ENCODE measurements around the gene RNF112. TPM values are rescaled to one million over a fixed set of nuclear protein-coding genes. Genes with fewer than 3 reads are reported as not detected.

RNF112 gene
- polyA plus RNA-seq, 4 donors = 1.1 to 5.6 (median 2.2) TPM

DNA sequence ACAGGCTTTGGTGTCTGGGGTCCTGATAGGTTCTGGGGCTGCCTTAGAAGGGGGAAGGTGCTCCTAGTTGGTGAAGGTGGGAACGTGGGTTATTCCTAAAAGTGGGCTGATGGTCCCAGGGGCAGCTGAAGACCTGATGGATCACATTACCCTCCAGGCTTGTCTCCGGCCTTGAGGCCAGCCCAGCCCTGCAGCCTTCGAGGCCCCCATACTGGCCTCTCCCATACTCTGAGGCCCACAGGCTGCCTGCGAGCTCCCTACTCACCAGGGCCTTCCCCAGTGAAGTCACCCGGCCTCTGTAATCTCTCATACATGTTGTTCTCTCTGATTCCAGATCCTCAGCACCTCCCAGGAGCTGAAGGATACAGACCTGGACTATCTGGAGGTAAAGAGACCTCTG lies 2.7 kb downstream of the RNF112 start:
- H3K4me1 ChIP-seq (ENCODE audit: control insufficient read depth in 3 of 3, insufficient read depth in 2 of 3, low read depth in 1 of 3, low read length in 2 of 3) = no peaks in the 10 kb centered on the region
- DNase-seq = no peak
- H3K9me3 ChIP-seq (ENCODE audit: control insufficient read depth in 2 of 2, insufficient read depth in 1 of 2, low read depth in 1 of 2, low read length in 1 of 2) = no peaks in the 10 kb centered on the region
- H3K27me3 ChIP-seq (ENCODE audit: control insufficient read depth in 3 of 3, insufficient read depth in 3 of 3, low read length in 3 of 3) = peaks cover 0 to 13% (median 0%) of the 10 kb centered on the region in 3 donors
- 78 to 84% (median 81%) methylated on average over 5 of the region's 5 CpGs for WGBS, 3 donors
- H3K36me3 ChIP-seq (ENCODE audit: control insufficient read depth in 3 of 3, insufficient read depth in 2 of 3, low read depth in 1 of 3, low read length in 3 of 3) = peaks cover 0 to 2% (median 0%) of the 10 kb centered on the region in 3 donors
- no peak for FAIRE-seq
- H3K27ac ChIP-seq (ENCODE audit: low read depth in 1 of 3, low read length in 2 of 3) = no peak overlapping the region
- H3K4me3 ChIP-seq (ENCODE audit: low read depth in 1 of 3, low read length in 3 of 3) = no peak overlapping the region

DNA sequence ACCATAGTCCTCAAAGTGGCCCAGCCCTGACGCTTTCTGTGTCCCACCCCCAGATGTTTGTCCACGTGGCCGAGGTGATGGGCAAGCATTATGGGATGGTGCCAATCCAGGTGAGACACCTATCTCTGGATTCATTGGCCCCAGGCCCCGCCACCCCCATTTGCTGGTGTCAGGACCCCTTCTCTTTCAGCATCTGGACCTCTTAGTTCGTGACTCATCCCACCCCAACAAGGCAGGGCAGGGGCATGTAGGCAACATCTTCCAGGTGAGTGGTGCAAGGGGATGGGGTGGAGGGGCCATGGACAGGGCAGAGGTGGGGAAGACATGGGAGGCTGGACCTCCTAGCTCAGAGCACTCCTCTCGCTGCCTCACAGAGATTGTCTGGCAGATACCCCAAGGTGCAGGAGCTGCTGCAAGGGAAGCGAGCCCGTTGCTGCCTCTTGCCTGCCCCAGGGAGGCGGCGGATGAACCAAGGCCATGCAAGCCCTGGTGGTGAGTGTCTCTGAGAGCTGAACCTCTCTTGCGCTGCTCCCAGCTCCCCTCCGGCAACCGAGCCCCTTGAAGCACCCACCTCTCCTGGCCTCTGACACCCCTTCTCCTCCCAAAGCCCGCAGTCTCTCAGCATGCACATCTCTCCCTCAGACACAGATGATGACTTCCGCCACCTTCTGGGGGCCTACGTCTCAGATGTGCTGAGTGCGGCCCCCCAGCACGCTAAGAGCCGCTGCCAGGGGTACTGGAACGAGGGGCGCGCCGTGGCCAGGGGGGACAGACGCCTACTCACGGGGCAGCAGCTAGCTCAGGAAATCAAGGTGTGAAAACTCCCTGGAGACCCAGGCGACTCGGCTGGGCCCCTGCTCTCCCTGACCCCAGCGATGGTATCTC lies 3.6 kb downstream of the RNF112 start:
- FAIRE-seq = no peak
- no peak for DNase-seq
- Histone ChIP-seq H3K9me3 (ENCODE audit: control insufficient read depth in 2 of 2, insufficient read depth in 1 of 2, low read depth in 1 of 2, low read length in 1 of 2) (no peaks in the 10 kb centered on the region), H3K27me3 (ENCODE audit: control insufficient read depth in 3 of 3, insufficient read depth in 3 of 3, low read length in 3 of 3) (peaks cover 0 to 10% (median 0%) of the 10 kb centered on the region in 3 donors), H3K4me3 (ENCODE audit: low read depth in 1 of 3, low read length in 3 of 3) (no peak overlapping the region), H3K36me3 (ENCODE audit: control insufficient read depth in 3 of 3, insufficient read depth in 2 of 3, low read depth in 1 of 3, low read length in 3 of 3) (peaks cover 0 to 2% (median 0%) of the 10 kb centered on the region in 3 donors), H3K4me1 (ENCODE audit: control insufficient read depth in 3 of 3, insufficient read depth in 2 of 3, low read depth in 1 of 3, low read length in 2 of 3) (no peaks in the 10 kb centered on the region), H3K27ac (ENCODE audit: low read depth in 1 of 3, low read length in 2 of 3) (no peak overlapping the region)
- WGBS, 3 donors = 86 to 91% (median 91%) methylated on average over 24 to 28 of the region's 28 CpGs

- WGBS, 3 donors = 47 to 62% (median 58%) methylated on average over 13 of the region's 13 CpGs
- Histone ChIP-seq H3K9me3 (ENCODE audit: control insufficient read depth in 2 of 2, insufficient read depth in 1 of 2, low read depth in 1 of 2, low read length in 1 of 2) (no peaks in the 10 kb centered on the region), H3K4me1 (ENCODE audit: control insufficient read depth in 3 of 3, insufficient read depth in 2 of 3, low read depth in 1 of 3, low read length in 2 of 3) (no peaks in the 10 kb centered on the region), H3K4me3 (ENCODE audit: low read depth in 1 of 3, low read length in 3 of 3) (no peak overlapping the region), H3K27ac (ENCODE audit: low read depth in 1 of 3, low read length in 2 of 3) (no peak overlapping the region), H3K36me3 (ENCODE audit: control insufficient read depth in 3 of 3, insufficient read depth in 2 of 3, low read depth in 1 of 3, low read length in 3 of 3) (peaks cover 0 to 2% (median 0%) of the 10 kb centered on the region in 3 donors), H3K27me3 (ENCODE audit: control insufficient read depth in 3 of 3, insufficient read depth in 3 of 3, low read length in 3 of 3) (peaks cover 0 to 10% (median 0%) of the 10 kb centered on the region in 3 donors)
- DNase-seq (no peak), FAIRE-seq (no peak)
Observed at GRCh38 chr17:19415311-19415710, 4.3 kb downstream of the RNF112 start.

DNA sequence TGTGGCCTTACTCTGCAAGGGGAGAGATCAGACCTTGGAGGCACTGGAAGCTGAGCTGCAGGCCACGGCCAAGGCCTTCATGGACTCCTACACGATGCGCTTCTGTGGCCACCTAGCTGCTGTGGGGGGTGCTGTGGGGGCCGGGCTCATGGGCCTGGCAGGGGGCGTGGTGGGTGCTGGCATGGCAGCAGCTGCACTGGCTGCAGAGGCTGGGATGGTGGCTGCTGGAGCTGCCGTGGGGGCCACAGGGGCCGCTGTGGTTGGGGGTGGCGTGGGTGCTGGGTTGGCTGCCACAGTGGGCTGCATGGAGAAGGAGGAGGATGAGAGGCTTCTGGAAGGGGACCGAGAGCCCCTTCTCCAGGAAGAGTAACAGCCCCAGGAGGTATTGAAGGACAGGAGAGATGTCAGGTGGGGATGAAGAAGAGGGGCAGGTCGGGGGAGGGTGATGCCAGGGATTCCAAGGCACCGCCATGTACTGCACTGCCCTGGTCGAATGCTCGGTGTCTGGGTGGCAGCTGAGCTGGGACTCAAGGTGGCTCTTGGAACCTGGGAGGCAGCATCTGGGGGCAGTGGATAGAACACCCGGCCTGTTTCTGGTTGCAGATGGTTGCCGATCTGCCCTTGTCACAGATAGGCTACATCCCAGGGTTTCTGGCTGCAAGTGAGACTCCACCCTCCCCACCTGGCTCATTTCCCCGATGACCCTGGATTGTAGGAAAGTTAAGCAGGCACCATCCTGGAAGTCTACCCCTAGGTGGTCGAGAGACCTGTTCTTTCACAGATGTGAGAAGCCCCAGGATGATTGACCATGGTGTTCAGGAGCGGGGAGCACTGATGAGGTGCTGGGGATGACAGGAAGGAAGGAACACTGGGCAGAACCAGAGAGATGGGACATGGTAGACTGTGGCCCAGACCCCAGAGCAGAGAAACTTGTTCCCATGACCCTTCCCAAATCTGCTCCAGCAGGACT lies 5.1 kb downstream of the RNF112 start:
- no peak for DNase-seq
- Histone ChIP-seq H3K4me1 (ENCODE audit: control insufficient read depth in 3 of 3, insufficient read depth in 2 of 3, low read depth in 1 of 3, low read length in 2 of 3) (no peaks in the 10 kb centered on the region), H3K27me3 (ENCODE audit: control insufficient read depth in 3 of 3, insufficient read depth in 3 of 3, low read length in 3 of 3) (peaks cover 0 to 7% (median 0%) of the 10 kb centered on the region in 3 donors), H3K4me3 (ENCODE audit: low read depth in 1 of 3, low read length in 3 of 3) (no peak overlapping the region), H3K36me3 (ENCODE audit: control insufficient read depth in 3 of 3, insufficient read depth in 2 of 3, low read depth in 1 of 3, low read length in 3 of 3) (peaks cover 0 to 2% (median 0%) of the 10 kb centered on the region in 3 donors), H3K27ac (ENCODE audit: low read depth in 1 of 3, low read length in 2 of 3) (no peak overlapping the region), H3K9me3 (ENCODE audit: control insufficient read depth in 2 of 2, insufficient read depth in 1 of 2, low read depth in 1 of 2, low read length in 1 of 2) (no peaks in the 10 kb centered on the region)
- WGBS, 3 donors = 86 to 93% (median 91%) methylated on average over 18 of the region's 18 CpGs
- no peak for FAIRE-seq

GRCh38 chr17:19417611-19418010 lies 6.6 kb downstream of the RNF112 start:
- peak overlapping the region in 2 of 3 donors; percentile 9 to 11 for H3K27ac ChIP-seq (ENCODE audit: low read depth in 1 of 3, low read length in 2 of 3)
- WGBS, 3 donors = 14 to 37% (median 30%) methylated on average over 3 of the region's 3 CpGs
- DNase-seq = no peak

GRCh38 chr17:19418251-19418992 lies 7.4 kb downstream of the RNF112 start:
- H3K27me3 ChIP-seq (ENCODE audit: control insufficient read depth in 3 of 3, insufficient read depth in 3 of 3, low read length in 3 of 3) = no peaks in the 10 kb centered on the region
- H3K36me3 ChIP-seq (ENCODE audit: control insufficient read depth in 3 of 3, insufficient read depth in 2 of 3, low read depth in 1 of 3, low read length in 3 of 3) = peaks cover 0 to 2% (median 0%) of the 10 kb centered on the region in 3 donors
- no peaks in the 10 kb centered on the region for H3K4me1 ChIP-seq (ENCODE audit: control insufficient read depth in 3 of 3, insufficient read depth in 2 of 3, low read depth in 1 of 3, low read length in 2 of 3)
- WGBS, 3 donors = 53 to 71% (median 55%) methylated on average over 7 of the region's 7 CpGs
- H3K4me3 ChIP-seq (ENCODE audit: low read depth in 1 of 3, low read length in 3 of 3) = no peak overlapping the region
- peak overlapping the region in 1 of 3 donors; percentile 74 for H3K27ac ChIP-seq (ENCODE audit: low read depth in 1 of 3, low read length in 2 of 3)
- FAIRE-seq = no peak
- no peaks in the 10 kb centered on the region for H3K9me3 ChIP-seq (ENCODE audit: control insufficient read depth in 2 of 2, insufficient read depth in 1 of 2, low read depth in 1 of 2, low read length in 1 of 2)
- no peak for DNase-seq

More at GRCh38 chr17:19417611-19418010, 6.6 kb downstream of the RNF112 start:
- H3K4me3 ChIP-seq (ENCODE audit: low read depth in 1 of 3, low read length in 3 of 3) = no peak overlapping the region
- no peaks in the 10 kb centered on the region for H3K4me1 ChIP-seq (ENCODE audit: control insufficient read depth in 3 of 3, insufficient read depth in 2 of 3, low read depth in 1 of 3, low read length in 2 of 3)
- H3K27me3 ChIP-seq (ENCODE audit: control insufficient read depth in 3 of 3, insufficient read depth in 3 of 3, low read length in 3 of 3) = no peaks in the 10 kb centered on the region
- no peak for FAIRE-seq
- no peaks in the 10 kb centered on the region for H3K9me3 ChIP-seq (ENCODE audit: control insufficient read depth in 2 of 2, insufficient read depth in 1 of 2, low read depth in 1 of 2, low read length in 1 of 2)
- H3K36me3 ChIP-seq (ENCODE audit: control insufficient read depth in 3 of 3, insufficient read depth in 2 of 3, low read depth in 1 of 3, low read length in 3 of 3) = peaks cover 0 to 2% (median 0%) of the 10 kb centered on the region in 3 donors

- Histone ChIP-seq H3K36me3 (ENCODE audit: control insufficient read depth in 3 of 3, insufficient read depth in 2 of 3, low read depth in 1 of 3, low read length in 3 of 3) (no peaks in the 10 kb centered on the region), H3K27ac (ENCODE audit: low read depth in 1 of 3, low read length in 2 of 3) (no peak overlapping the region), H3K9me3 (ENCODE audit: control insufficient read depth in 2 of 2, insufficient read depth in 1 of 2, low read depth in 1 of 2, low read length in 1 of 2) (no peaks in the 10 kb centered on the region), H3K27me3 (ENCODE audit: control insufficient read depth in 3 of 3, insufficient read depth in 3 of 3, low read length in 3 of 3) (no peaks in the 10 kb centered on the region), H3K4me3 (ENCODE audit: low read depth in 1 of 3, low read length in 3 of 3) (no peak overlapping the region), H3K4me1 (ENCODE audit: control insufficient read depth in 3 of 3, insufficient read depth in 2 of 3, low read depth in 1 of 3, low read length in 2 of 3) (peaks cover 0 to 12% (median 8%) of the 10 kb centered on the region in 3 donors)
- WGBS, 3 donors = 21 to 56% (median 42%) methylated on average over 4 of the region's 4 CpGs
- peak in 1 of 2 donors; percentile 11 for DNase-seq
- no peak for FAIRE-seq
Observed at GRCh38 chr17:19421219-19421618, 10.2 kb downstream of the RNF112 start.

All from small intestine (tissue), 7 donors.